HG03460 (cell line): ENCODE data around the gene PKD1L1.

ENCODE experiments used
- ATAC-seq: cut with Tn5 transposase; IDR thresholded peaks from one replicate; pipeline ENCODE4 v1.9.1; 2021; ENCODE audit not compliant: unreplicated experiment

Gene PKD1L1

GRCh38 chr7:47881256-47881655, 67.0 kb downstream of the PKD1L1 start:
- ATAC-seq, result no peak

- no peak for ATAC-seq
These were observed 69.6 kb downstream of the PKD1L1 start for GRCh38 chr7:47878662-47879061.

GRCh38 chr7:47877336-47877735, 70.9 kb downstream of the PKD1L1 start:
- ATAC-seq, result no peak

- ATAC-seq, result no peak
These were observed 72.1 kb downstream of the PKD1L1 start for GRCh38 chr7:47875998-47876744.

- ATAC-seq, result no peak
These were observed 72.9 kb downstream of the PKD1L1 start for GRCh38 chr7:47875406-47875805.

- ATAC-seq, result no peak
These were observed 74.5 kb downstream of the PKD1L1 start for GRCh38 chr7:47873762-47874161.

GRCh38 chr7:47867286-47867685, 81.0 kb downstream of the PKD1L1 start:
- no peak for ATAC-seq

- ATAC-seq, result no peak
These were observed 82.1 kb downstream of the PKD1L1 start for GRCh38 chr7:47866120-47866519.

GRCh38 chr7:47852330-47853245, 95.7 kb downstream of the PKD1L1 start:
- ATAC-seq, result no peak

GRCh38 chr7:47847207-47847606, 101.1 kb downstream of the PKD1L1 start:
- ATAC-seq, result no peak

- no peak for ATAC-seq
These were observed 102.0 kb downstream of the PKD1L1 start for GRCh38 chr7:47846138-47846836.

GRCh38 chr7:47844311-47844710, 104.0 kb downstream of the PKD1L1 start:
- no peak for ATAC-seq

GRCh38 chr7:47843291-47843690, 105.0 kb downstream of the PKD1L1 start:
- no peak for ATAC-seq

GRCh38 chr7:47839381-47839780, 108.9 kb downstream of the PKD1L1 start:
- no peak for ATAC-seq

GRCh38 chr7:47837826-47838225, 110.4 kb downstream of the PKD1L1 start:
- no peak for ATAC-seq

- ATAC-seq, result no peak
These were observed 111.6 kb downstream of the PKD1L1 start for GRCh38 chr7:47836503-47837202.

- no peak for ATAC-seq
These were observed 112.2 kb downstream of the PKD1L1 start for GRCh38 chr7:47836080-47836479.

- peak; percentile 58 for ATAC-seq
These were observed 115.1 kb downstream of the PKD1L1 start for GRCh38 chr7:47833211-47833610.

GRCh38 chr7:47832105-47832715, 116.1 kb downstream of the PKD1L1 start:
- ATAC-seq, result no peak

- no peak for ATAC-seq
These were observed 118.3 kb downstream of the PKD1L1 start for GRCh38 chr7:47830015-47830414.
